K562 treated with DMSO at 1 percent for 24 hours (cell line): ENCODE measurements around the gene ZSCAN1. TPM values are rescaled to one million over a fixed set of nuclear protein-coding genes. Genes with fewer than 3 reads are reported as not detected.

Source experiments
- total RNA-seq: library from RNA; unstranded; fragments of 300-600 nt; gene quantifications from 2 replicates; pipeline ENCODE4 v1.2.3, GENCODE V29; 2022; ENCODE audit warnings: low read depth; ENCODE audit not compliant: insufficient read depth

Gene ZSCAN1
- not detected in 2 replicates for total RNA-seq

GRCh38 chr19:58033741-58034476 is at the start of gene ZSCAN1:
Gene ZSCAN1 (plus strand): TSS chr19:58034025. CDS start chr19:58037837, 3,812 bp downstream.

GRCh38 chr19:58002384-58003173 is 31.2 kb upstream of the ZSCAN1 start, which contains the start of gene ZNF606:
Gene ZNF606 (minus strand): TSS chr19:58002820. CDS start chr19:58001319, 1,501 bp downstream.

GRCh38 chr19:58059003-58059670 is 25.3 kb downstream of the ZSCAN1 start, which contains the start of gene ZNF135:
Gene ZNF135 (plus strand): TSS chr19:58059282. CDS start chr19:58060003, 721 bp downstream.

GRCh38 chr19:58097781-58098681 is 64.2 kb downstream of the ZSCAN1 start, which contains the start of gene ZSCAN18:
Gene ZSCAN18 (minus strand): TSS chr19:58098231. CDS start chr19:58090267, 7,964 bp downstream.

Other genes with a start within 250 kb of the ZSCAN1 start
- 4.8 TPM in 2 replicates for gene ZNF552, start 219.1 kb upstream of the ZSCAN1 start, total RNA-seq
- 2.4 and 3.1 TPM in 2 replicates for gene ZNF587B, start 203.7 kb upstream of the ZSCAN1 start, total RNA-seq
- gene ZNF587, start 184.2 kb upstream of the ZSCAN1 start, total RNA-seq = 6.6 and 7.5 TPM in 2 replicates
- gene ZNF814, start 145.0 kb upstream of the ZSCAN1 start, total RNA-seq = 2.6 and 2.7 TPM in 2 replicates
- 2.5 and 3.2 TPM in 2 replicates for gene ZNF417, start 117.4 kb upstream of the ZSCAN1 start, total RNA-seq
- gene ZNF418, start 98.6 kb upstream of the ZSCAN1 start, total RNA-seq = 0.67 TPM in 1 of 2 replicates, not detected in the other
- gene ZNF256, start 86.3 kb upstream of the ZSCAN1 start, total RNA-seq = 0.14 TPM in 1 of 2 replicates, not detected in the other
- gene C19orf18, start 59.5 kb upstream of the ZSCAN1 start, total RNA-seq = not detected in 2 replicates
- 0.90 and 1.2 TPM in 2 replicates for gene ZNF606, start 31.2 kb upstream of the ZSCAN1 start, total RNA-seq
- gene ZNF135, start 25.3 kb downstream of the ZSCAN1 start, total RNA-seq = 0.14 and 0.32 TPM in 2 replicates
- gene ZSCAN18, start 64.2 kb downstream of the ZSCAN1 start, total RNA-seq = 7.9 and 11.5 TPM in 2 replicates
- 2.6 and 2.7 TPM in 2 replicates for gene ZNF329, start 116.8 kb downstream of the ZSCAN1 start, total RNA-seq
- 33.1 and 33.2 TPM in 2 replicates for gene ZNF274, start 149.0 kb downstream of the ZSCAN1 start, total RNA-seq
- gene ZNF544, start 194.9 kb downstream of the ZSCAN1 start, total RNA-seq = 28.3 and 28.5 TPM in 2 replicates
- 1.5 and 1.7 TPM in 2 replicates for gene ZNF8, start 244.9 kb downstream of the ZSCAN1 start, total RNA-seq